ENCODE results near the gene DUSP19.
"Not testable (repeated sequence)": the region's sequence is repeated elsewhere in the genome, so short reads cannot be mapped to it uniquely, and the experiment has no call there.

Gene DUSP19, protein sequence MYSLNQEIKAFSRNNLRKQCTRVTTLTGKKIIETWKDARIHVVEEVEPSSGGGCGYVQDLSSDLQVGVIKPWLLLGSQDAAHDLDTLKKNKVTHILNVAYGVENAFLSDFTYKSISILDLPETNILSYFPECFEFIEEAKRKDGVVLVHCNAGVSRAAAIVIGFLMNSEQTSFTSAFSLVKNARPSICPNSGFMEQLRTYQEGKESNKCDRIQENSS
- 0.35 to 10.9 (median 6.1) reads per million in 17 experiments for total RNA-seq

DNA sequence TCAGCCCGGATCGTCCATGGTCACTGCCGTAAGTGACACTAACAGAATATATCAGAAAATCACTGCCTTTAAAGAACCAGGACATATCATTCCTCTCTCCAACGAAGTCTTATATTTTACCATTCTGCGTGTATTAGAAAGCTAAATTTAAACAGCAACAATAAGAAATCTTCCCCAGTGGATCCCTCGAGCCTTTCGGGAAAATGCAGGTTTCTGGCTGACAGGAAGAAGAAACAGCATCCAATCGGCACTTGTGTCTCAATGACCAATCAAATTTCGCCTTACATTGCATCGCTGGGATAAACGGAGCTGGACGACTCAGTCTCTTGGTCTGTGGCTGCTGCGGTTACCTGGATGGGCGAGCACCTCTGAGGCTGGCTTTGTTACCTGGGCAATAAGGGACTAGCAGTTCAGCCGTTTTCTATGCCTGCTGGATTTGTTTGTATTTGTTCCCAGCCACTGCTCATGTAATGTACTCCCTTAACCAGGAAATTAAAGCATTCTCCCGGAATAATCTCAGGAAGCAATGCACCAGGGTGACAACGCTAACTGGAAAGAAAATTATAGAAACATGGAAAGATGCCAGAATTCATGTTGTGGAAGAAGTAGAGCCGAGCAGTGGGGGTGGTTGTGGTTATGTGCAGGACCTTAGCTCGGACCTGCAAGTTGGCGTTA is at the start of gene DUSP19:
DUSP19 (plus strand) TSS at position 284 of the 675 bp plus-strand sequence; CDS start at position 471, 187 bp downstream.
- peak; percentile 82 to 97 (median 90) for DNase-seq

DNA sequence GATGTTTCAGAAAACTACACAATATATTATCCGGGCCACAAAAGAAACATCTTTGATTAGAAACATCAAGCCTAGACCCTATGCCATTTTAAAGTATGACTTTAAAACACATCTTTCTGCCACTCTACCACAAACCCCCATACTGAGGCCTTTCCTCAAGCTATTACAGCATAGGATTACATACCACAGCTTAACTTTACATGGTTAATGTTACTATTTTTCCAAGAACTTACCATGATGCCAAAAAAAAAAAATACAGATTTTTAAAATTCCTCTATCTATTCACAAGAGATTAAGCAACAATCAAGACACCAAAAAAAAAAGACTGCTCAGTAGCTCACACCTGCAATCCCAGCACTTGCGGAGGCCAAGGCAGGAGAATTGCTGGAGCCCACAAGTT is 49.3 kb upstream of the DUSP19 start:
- DNase-seq, result no peak

DNA sequence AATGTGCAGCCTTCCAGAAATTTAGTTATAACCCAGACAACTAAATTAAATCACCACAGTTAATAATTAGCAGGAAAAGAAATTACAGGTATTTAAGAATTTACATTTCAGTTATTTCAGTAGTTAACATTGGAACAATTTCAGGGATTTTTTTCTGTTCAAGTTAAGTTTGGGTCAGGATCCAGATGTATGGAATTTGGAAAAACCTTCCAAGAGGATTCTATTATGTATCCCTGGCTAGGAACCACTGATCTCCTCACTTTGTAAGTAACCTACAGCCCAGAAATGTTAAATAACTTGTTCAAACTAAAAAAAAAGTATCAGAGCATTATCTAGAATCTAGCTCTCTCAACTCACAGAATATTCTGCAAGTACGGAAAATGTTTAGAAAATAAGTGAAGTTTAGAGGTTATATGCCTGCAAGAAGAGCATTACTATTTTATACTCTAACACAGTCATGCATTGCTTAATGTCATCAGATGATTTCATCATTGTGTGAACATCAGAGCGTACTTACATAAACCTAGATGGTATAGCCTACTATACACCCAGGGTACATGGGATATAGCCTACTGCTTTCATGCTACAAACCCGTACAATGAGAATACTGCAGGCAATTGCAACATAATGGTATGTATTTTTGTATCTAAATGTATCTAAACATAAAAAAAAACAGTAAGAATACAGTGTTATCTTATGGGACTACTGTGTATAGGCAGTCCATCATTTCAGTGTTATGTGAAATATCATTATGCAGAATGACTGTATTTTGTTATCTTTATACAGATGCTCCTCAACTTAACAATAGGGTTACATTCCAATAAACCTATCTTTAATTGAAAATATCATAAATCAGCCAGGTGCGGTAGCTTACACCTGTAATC is 46.4 kb upstream of the DUSP19 start:
- DNase-seq, result peak; percentile 4 to 46 (median 23)

DNA sequence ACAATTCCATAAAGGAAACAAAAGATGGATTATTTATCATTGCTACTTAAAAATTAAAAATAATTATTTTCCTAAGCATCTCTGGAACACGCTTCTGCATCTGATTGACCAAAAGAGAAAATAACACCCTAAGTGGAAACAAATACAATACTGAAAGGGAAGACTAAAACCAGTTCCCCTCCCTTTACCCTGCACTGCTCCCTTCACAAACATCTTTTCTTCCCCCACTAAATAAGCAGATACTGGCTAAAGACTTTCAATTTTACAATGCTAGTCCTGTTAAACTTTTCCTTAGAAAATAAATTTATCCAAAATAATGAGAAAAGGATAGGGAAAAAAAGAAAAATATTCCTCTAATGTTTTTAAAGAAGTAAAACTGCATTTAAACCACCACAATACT is 44.6 kb upstream of the DUSP19 start:
- no peak for DNase-seq

DNA sequence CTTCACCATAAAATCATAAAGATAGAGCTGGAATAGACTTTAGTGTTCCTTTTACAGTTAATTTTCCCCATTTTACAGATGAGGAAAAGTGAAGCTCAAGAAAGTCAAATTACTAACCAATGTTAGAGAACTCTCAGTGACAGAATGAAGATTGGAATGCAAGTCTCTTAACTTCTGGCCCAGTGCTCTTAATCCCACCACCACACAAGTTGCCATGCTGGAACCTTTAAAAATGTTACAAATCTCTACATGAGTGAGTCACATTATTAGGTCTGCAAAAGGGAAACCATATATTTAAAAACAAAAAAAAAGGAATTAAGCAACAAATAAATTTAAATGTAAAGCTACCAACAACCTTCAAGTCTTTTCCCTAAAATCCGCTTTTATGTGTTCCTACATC is 43.7 kb upstream of the DUSP19 start:
- no peak for DNase-seq

DNA sequence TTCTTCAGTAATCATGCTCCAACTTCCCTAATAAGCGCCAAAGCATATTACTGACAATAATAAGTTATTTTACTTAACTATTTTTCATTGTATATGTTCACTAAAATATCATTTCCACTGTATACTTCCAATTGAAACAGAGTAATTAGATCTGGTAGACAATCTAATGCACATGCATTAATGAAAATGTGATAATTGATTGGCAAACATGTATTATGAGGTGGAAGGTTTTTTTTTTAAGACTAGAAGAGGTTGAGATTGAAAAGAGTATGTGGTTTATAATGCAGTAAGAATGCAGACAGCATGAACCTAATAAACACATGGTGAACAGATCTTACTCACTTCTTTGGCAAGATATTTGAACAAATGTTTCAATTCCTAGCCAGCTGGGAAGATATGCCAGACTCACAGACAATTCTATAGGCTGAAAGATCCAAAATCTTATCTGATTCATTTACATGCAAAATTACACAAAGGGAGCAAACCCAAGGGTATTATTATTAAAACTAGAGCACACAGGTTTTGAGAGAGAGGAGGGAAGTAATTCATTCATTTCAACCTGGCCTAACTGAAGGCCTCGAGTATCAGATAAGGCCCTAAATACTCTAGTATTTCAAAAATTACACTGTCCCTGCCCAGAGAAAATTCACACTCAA is 43.1 kb upstream of the DUSP19 start:
- no peak for DNase-seq

DNA sequence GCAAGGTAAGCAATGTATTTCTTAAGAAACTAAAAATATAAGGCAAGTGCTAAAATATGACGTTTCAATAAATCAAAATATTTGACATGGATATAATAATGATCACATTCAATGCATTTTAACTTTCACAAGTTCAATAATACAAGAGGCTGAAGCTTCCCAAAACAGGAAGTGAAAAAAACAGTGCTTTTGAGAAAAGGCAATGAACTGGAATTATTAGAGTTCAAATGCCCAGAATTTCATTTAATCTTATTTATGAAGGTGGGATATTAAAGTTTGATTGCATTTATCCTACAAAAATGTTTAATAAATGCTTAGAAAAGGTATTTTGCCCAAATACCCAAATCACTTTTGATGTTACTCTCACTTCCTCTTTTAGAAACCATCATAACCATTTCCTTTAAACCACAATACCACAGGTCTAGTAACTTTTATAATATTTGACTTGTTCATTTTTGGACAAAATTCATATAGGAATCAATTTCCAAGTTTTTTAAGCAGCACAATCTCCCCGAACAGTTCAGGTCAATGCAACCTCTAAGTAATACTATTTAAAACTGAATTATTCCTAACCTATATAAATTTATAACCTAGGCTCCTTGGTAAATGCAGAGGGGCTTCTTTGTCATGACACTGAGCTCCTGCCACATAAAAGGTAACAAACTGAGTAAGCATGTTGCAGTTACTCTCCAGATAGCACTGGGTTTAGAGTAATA is 42.4 kb upstream of the DUSP19 start:
- peak in 2 of 4 experiments; percentile 35 to 50 for DNase-seq

DNA sequence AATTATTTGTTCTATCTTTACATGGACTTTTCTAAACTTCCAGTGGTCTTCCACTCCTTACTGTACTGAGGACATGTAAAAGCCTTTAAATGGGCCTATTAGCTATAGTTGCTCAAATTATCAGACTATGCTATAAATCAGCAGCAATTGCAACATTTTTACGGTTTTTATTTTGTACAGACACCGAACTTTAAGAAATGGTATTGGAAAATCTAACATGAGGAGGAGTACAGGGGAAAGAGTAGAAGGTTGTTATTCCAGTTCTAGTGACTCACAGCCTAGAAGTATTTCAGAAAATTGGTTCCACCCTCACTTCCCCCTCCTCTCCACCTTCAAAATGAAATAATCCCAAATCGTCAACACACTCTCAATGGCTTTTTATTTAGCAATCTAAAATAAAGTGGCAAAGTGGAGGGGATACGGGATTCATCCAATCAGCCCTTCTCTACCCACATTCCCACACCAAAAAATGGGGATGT is 41.4 kb upstream of the DUSP19 start:
- peak in 2 of 4 experiments; percentile 8 to 10 for DNase-seq

DNA sequence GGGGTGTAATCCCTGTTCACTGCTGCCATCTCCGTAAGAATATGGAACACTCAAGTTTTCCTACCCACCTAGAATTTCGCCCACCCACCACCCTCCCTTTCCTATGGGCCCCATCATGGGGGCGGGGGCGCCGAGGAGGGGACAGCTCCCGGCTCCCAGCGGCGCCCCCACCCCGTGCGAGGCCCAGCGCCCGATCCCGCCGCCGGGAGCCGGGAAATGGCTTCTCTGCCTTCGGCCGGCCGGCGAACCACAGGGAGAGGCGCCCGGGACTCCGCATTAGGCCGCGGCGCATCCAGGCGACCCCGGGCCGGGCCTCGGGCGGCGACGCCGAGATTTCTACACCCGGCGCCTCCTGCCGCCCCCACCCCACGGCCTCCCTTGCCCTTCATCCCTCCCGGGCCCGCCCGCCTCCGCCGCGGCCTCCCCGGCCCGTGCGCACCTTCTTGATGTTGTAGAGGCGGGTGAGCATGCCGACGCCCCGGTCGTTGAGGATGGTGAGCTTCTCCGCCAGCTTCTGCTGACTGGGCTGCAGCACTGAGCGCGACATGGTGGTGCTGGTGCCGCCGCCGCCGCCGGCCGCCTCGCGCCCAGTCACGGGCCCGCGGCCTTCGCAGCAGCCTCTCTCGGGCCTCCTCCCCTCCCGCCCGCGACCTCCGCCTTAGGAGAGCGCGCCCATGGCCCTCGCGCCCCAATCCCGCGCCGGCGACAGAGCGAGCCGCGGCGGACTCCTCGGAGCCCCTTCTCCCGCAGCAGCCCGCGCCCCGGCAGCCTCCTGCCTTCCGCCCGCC is 40.8 kb upstream of the DUSP19 start:
- peak; percentile 26 to 61 (median 46) for DNase-seq

DNA sequence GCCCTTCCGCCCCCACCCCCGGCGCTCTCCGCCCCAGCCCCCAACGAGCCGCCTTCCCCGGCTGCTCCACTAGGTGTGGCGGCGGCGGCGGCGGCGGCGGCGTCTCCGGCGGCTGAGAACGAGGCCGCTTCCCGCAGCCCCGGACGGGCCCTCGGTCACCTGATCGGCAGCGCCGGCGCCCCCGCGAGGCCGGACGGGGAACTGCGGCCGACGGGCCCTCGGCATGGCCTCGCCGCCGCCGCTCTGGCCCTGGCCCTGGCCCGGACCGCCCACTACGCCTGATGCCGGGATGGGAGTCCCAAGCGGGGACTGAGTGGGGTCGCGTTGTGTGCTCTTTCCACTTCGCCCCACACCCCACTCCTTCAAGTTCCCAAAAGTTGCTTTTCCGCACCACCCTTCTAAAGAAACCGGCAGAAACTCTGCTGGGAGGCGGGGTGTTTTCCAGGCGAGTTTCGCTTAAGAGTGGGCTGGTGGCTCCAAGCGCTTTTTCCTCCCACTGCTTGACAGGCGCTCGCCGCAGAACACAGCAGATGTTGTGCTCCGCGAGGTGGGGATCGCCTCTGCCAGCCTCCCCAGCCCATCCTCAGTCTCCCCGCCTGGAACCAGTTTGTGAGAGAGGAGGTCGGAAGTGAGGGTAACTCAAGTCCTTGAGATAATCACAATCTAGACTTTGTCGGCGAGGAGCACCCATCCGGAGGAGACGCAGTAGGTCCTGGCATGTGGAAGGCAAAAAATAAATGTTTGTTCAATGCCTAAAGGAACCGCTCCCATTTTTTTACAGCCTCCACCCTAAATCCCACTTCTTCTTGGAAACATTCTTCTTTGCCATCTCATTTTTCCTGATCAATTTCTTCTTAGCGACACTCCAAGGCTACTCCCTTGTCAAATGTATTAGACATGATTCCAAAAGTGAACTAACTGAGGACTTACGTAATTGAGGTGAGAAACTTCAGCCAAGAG is 39.9 kb upstream of the DUSP19 start, which contains the start of gene NCKAP1:
NCKAP1 (minus strand) TSS at position 117 of the 960 bp plus-strand sequence. CDS start 358 bp downstream, outside the sequence.
- DNase-seq, result peak; percentile 82 to 92 (median 89)

DNA sequence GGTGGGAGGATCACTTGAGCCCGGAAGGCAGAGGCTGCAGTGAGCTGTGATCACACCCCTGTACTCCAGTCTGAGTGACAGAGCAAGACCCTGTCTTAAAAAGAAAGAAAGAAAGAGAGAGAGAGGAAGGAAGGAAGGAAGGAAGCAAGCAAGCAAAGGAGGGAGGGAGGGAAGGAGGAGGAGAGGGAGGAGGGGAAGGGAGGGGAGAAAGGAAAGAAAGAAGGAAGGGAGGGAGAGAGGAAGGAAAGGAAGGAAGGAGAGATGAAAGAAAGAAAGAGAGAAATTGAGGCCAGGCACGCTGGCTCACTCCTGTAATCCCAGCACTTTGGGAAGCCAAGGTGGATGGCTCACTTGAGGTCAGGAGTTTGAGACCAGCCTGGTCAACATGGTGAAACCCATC is 37.9 kb upstream of the DUSP19 start:
- no peak for DNase-seq

DNA sequence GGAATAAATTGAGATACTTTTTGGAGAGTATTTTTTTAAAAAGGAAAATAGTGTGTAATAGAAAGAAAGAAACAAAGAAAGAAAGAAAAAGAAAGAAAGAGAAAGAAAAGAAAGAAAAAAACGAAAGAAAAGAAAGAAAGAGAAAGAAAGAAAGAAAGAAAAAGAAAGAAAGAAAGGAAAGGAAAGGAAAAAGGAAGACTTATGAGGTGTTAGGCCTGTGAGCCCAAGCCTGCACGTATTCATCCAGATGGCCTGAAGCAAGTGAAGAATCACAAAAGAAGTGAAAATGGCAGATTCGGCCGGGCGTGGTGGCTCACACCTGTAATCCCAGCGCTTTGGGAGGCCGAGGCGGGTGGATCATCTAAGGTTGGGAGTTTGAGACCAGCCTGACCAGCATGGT is 35.0 kb upstream of the DUSP19 start:
- not testable (repeated sequence) for DNase-seq

DNA sequence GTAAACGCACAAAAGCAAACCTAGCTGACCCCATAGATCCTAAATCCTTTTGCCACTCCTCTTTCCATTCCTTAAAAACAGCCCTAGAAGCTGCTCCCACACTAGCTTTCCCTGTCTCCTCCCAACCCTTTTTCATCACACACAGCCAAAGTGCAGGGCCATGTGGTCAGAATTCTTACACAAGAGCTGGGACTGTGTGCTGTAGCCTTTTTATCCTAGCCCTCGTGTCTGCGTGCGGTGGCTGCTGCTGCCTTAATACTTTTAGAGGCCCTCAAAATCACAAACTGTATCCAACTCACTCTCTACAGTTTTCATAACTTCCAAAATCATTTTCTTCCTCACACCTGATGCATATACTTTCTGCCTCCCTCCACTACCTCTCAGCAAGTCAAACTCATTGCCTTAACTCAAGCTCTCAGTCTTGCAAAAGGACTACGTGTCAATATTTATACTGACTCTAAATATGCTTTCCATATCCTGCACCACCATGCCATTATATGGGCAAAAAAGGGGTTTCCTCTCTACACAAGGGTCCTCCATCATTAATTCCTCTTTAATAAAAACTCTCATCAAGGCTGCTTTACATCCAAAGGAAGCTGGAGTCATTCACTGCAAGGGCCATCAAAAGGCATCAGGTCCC is 30.9 kb upstream of the DUSP19 start:
- not testable (repeated sequence) for DNase-seq

DNA sequence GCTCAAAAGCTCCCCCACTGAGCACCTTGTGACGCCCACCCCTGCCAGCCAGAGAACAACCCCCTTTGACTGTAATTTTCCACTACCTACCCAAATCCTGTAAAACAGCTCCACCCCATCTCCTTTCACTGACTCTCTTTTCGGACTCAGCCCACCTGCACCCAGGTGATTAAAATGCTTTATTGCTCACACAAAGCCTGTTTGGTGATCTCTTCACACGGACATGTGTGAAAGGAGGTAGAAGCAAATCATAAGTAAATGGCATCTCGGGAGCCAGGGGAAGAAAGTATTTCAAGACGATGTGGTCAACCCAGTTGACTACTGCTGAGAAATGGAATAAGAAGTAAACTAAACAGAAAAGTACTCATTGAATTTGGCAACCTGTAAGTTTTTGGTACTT is 29.1 kb upstream of the DUSP19 start:
- no peak for DNase-seq

DNA sequence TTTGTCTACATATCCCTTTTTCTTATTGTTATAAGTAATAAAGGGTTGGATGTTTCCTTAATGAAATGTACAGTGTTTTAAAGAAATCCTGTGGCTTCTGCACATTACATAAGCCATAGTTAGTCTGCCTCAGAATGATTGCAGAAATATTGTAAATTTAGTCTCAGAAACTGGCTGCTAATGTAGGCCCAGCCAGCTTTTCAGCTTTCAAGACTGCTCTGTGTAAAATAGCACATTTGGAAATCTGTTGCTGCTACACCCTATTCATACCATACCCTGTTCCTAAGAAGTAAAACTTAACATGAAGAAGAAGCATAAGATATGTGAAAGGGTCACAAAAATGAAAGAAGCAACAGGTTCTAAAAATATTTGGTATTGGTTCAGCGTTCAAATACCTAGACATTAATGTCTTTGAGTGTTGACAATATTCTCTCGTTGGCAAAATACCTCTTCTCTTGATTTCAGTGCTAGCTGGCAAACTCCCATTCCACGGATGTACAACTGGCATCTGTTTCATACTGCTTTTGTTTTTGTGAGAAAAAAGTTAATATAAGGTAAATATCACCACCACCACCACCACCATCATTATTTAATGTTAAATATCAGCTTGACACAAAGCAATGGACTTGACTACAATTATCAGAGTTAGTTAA is 21.1 kb upstream of the DUSP19 start:
- DNase-seq, result no peak

DNA sequence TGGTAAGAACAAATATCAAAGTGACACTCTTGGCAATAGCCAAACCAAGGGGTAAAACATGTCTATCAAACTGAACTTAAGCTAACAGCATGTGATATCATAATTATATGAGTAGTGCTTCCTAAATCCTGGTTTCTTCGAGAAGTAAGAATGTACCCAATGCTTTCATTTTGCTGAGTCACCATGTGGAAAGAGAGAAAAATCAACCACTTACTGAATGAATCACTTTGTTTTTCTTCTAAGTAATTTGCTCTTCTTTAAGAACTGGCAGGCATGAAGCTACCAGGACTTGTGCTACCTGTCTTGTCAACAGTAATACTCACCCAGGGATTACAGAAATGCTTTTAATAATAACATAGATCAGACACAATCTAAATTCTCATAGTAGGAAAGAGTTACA is 19.0 kb upstream of the DUSP19 start:
- DNase-seq, result peak in 2 of 4 experiments; percentile 35 to 43

DNA sequence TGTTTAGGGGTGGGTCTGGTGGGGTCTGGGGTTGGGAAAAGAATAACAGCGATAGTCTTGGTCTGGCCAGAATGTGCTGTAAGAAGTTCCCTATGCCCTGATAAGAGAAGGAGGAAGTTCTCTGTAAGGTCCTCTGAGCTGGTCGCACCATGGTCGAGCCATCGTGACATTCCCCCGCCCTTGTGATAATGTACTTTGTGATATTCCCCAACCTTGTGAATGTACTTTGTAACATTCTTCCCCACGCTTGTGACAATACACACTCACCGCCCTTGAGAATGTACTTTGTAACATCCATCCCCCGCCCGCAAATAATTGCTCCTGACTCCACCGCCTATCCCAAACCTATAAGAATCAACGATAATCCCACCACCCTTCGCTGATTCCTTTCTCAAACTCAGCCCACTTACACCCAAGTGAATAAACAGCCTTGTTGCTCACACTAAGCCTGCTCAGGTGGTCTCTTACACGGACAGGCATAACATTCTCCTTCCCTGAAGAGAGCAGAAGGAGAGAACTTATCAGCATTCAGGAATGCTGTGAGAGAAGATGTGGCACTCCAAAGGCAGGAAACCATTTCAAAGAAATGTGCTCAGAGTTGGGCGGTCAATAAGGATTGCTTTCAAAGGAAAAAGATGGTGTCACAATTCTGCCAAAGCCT is 17.8 kb upstream of the DUSP19 start:
- no peak for DNase-seq

DNA sequence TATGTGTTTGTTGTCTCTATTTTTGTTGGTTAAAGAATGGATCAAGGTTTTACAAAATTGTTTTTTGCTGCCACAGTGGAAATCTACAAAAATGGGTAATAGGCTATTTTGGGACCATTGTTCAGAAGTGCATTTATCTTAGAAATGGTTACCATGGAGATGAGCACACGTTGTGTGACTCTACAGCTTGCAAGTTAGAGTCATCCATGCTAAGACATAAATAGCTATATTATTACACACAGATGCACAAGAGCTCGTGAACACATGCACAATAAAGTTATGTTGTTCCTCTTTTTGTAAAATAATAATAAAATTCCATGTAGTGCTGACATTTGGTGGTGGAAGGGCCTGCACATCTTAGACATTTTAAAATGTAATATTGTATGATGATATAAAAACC is 15.5 kb upstream of the DUSP19 start:
- peak; percentile 13 to 81 (median 36) for DNase-seq

Data from suppressor macrophage (primary cell).